CD4-positive, alpha-beta T cell treated with Interleukin-21 for 1 hour (primary cell): Measurements from ENCODE around the gene KBTBD2.
"Not testable (repeated sequence)": the region's sequence is repeated elsewhere in the genome, so short reads cannot be mapped to it uniquely, and the experiment has no call there.

Source experiments
- DNase-seq: peaks from one replicate; pipeline ENCODE4 v3.0.0-alpha.2; 2020

Gene KBTBD2

GRCh38 chr7:32848655-32849054, 42.9 kb downstream of the KBTBD2 start:
- not testable (repeated sequence) for DNase-seq

- peak; percentile 90 for DNase-seq
These were observed 44.8 kb downstream of the KBTBD2 start for GRCh38 chr7:32846630-32847225.

GRCh38 chr7:32844748-32845147, 46.8 kb downstream of the KBTBD2 start:
- not testable (repeated sequence) for DNase-seq

GRCh38 chr7:32843763-32844162, 47.8 kb downstream of the KBTBD2 start:
- DNase-seq = not testable (repeated sequence)

GRCh38 chr7:32839846-32840245, 51.7 kb downstream of the KBTBD2 start:
- DNase-seq = not testable (repeated sequence)

GRCh38 chr7:32828996-32829752, 62.4 kb downstream of the KBTBD2 start:
- DNase-seq = not testable (repeated sequence)
